NCI-H2081 treated with DMSO at 0.1 percent for 48 hours (cell line): ENCODE data around the gene BAX.

Experiments
- DNase-seq: peaks from one replicate; lab custom pipeline; 2025; lab: John Stamatoyannopoulos, UW

BAX gene

GRCh38 chr19:48962029-48962848 is 7.6 kb downstream of the BAX start:
- no peak for DNase-seq

GRCh38 chr19:48962849-48963165 is 8.1 kb downstream of the BAX start:
- no peak for DNase-seq

- DNase-seq, result no peak
Measured at GRCh38 chr19:48963371-48964204, 8.9 kb downstream of the BAX start.

- no peak for DNase-seq
Measured at GRCh38 chr19:48964205-48965039, 9.7 kb downstream of the BAX start.

GRCh38 chr19:48965040-48965805 is 10.5 kb downstream of the BAX start, which contains the start of gene FTL:
Gene FTL, plus strand, starts transcription at chr19:48965309. Its CDS starts 199 bp downstream, at chr19:48965508.
- peak; percentile 83 for DNase-seq

- peak; percentile 21 for DNase-seq
Measured at GRCh38 chr19:48965806-48966540, 11.3 kb downstream of the BAX start.

GRCh38 chr19:48966541-48967345 is 12.1 kb downstream of the BAX start:
- no peak for DNase-seq

- no peak for DNase-seq
Measured at GRCh38 chr19:48967346-48968178, 12.9 kb downstream of the BAX start.

GRCh38 chr19:48968179-48968661 is 13.5 kb downstream of the BAX start:
- no peak for DNase-seq

GRCh38 chr19:48968813-48969218 is 14.1 kb downstream of the BAX start:
- DNase-seq, result no peak

- no peak for DNase-seq
Measured at GRCh38 chr19:48969276-48970138, 14.8 kb downstream of the BAX start.

- no peak for DNase-seq
Measured at GRCh38 chr19:48970139-48970766, 15.6 kb downstream of the BAX start.

GRCh38 chr19:48970923-48971395 is 16.3 kb downstream of the BAX start:
- no peak for DNase-seq

GRCh38 chr19:48975947-48976847 is 21.5 kb downstream of the BAX start:
- DNase-seq, result no peak

GRCh38 chr19:48977061-48977460 is 22.4 kb downstream of the BAX start:
- DNase-seq, result no peak

GRCh38 chr19:48982280-48982679 is 27.6 kb downstream of the BAX start:
- no peak for DNase-seq
